ENCODE results near the gene OR6B3. TPM values are rescaled to one million over a fixed set of nuclear protein-coding genes. Genes with fewer than 3 reads are reported as not detected.
"Not testable (repeated sequence)": the region's sequence is repeated elsewhere in the genome, so short reads cannot be mapped to it uniquely, and the experiment has no call there.

OR6B3 gene
- total RNA-seq, 3 donors from 2014 or later = not detected

DNA sequence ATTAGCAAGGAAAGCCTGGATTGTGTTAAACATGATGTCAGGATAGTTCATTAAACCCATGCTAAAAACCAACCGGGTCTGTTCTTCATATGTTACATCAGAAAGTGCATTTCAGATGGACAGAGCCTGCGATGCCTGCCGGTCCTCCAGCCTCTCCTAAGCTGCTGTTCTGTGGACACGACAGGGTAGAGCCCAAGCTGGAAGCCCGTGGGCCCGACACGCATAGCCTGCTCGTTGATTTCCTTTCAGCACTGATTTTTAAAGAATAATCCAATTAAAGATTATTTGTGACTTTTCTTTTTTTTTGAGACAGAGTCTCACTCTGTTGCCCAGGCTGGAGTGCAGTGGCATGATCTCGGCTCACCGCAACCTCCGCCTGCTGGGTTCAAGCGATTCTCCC, 797 bp downstream of the OR6B3 start:
- no peak for TF ChIP-seq CTCF (IDR thresholded peaks at IDR 0.05)
- Histone ChIP-seq H3K36me3 (ENCODE audit: low read depth) (no peaks in the 10 kb centered on the region), H3K9me3 (no peaks in the 10 kb centered on the region), H3K4me1 (ENCODE audit: low read depth) (no peaks in the 10 kb centered on the region), H3K4me3 (no peak overlapping the region)
- ATAC-seq = no peak
- intact Hi-C loops (cut with DNase I, micrococcal nuclease) = no loop called here
- no peak for DNase-seq

GRCh38 chr2:240051697-240052096, 1.6 kb downstream of the OR6B3 start:
- no peak overlapping the region for H3K4me3 ChIP-seq
- intact Hi-C loops (cut with DNase I, micrococcal nuclease) = no loop called here
- TF ChIP-seq CTCF (IDR thresholded peaks at IDR 0.05) = no peak
- no peaks in the 10 kb centered on the region for H3K9me3 ChIP-seq
- no peak for ATAC-seq
- H3K36me3 ChIP-seq (ENCODE audit: low read depth) = no peaks in the 10 kb centered on the region
- no peaks in the 10 kb centered on the region for H3K4me1 ChIP-seq (ENCODE audit: low read depth)
- DNase-seq = no peak

DNA sequence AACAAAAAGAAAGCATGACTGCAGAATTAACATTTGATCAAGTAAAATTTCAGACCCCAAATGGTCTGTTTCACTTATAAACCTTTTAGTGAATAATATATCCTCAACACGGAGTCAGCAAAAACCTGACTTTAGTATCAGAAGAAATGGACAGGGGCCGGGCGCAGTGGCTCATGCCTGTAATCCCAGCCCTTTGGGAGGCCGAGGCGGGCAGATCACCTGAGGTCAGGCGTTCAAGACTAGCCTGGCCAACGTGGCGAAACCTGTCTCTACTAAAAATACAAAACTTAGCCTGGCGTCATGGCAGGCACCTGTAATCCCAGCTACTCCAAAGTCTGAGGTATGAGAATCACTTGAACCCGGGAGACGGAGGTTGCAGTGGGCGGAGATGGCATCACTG, 3.0 kb downstream of the OR6B3 start:
- TF ChIP-seq CTCF (IDR thresholded peaks at IDR 0.05) = no peak
- ATAC-seq = no peak
- intact Hi-C loops (cut with DNase I, micrococcal nuclease) = no loop called here
- H3K36me3 ChIP-seq (ENCODE audit: low read depth) = no peaks in the 10 kb centered on the region
- no peak overlapping the region for H3K4me3 ChIP-seq
- DNase-seq = no peak
- no peaks in the 10 kb centered on the region for H3K9me3 ChIP-seq
- H3K4me1 ChIP-seq (ENCODE audit: low read depth) = no peaks in the 10 kb centered on the region

GRCh38 chr2:240048237-240048636, 5.1 kb downstream of the OR6B3 start:
- no peak for DNase-seq
- Histone ChIP-seq H3K9me3 (no peaks in the 10 kb centered on the region), H3K4me3 (no peak overlapping the region), H3K4me1 (ENCODE audit: low read depth) (no peaks in the 10 kb centered on the region), H3K36me3 (ENCODE audit: low read depth) (no peaks in the 10 kb centered on the region)
- ATAC-seq = no peak
- intact Hi-C loops (cut with DNase I, micrococcal nuclease) = no loop called here
- TF ChIP-seq CTCF (IDR thresholded peaks at IDR 0.05) = no peak

DNA sequence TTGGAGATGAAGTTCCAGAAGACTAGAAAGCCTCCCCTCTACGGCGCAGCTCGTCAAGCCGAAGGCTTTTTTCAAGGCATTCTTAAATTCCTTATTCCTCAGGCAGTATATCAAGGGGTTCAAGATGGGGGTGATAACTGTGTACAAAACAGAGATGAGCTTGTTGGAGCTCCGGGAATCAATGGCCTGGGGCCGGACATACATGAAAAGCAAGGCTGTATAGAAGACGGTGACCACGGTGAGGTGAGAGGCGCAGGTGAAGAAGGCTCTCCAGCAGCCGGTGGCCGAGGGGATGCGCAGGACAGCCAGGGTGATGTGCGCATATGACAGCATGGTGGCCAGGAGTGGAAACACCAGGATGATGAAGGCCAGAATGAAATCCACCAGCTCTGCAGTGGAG, 8.2 kb downstream of the OR6B3 start:
- TF ChIP-seq CTCF (IDR thresholded peaks at IDR 0.05) = no peak
- Histone ChIP-seq H3K36me3 (ENCODE audit: low read depth) (no peaks in the 10 kb centered on the region), H3K4me3 (no peak overlapping the region), H3K9me3 (no peaks in the 10 kb centered on the region), H3K4me1 (ENCODE audit: low read depth) (no peaks in the 10 kb centered on the region)
- DNase-seq = no peak
- no peak for ATAC-seq
- intact Hi-C loops (cut with DNase I, micrococcal nuclease) = no loop called here

DNA sequence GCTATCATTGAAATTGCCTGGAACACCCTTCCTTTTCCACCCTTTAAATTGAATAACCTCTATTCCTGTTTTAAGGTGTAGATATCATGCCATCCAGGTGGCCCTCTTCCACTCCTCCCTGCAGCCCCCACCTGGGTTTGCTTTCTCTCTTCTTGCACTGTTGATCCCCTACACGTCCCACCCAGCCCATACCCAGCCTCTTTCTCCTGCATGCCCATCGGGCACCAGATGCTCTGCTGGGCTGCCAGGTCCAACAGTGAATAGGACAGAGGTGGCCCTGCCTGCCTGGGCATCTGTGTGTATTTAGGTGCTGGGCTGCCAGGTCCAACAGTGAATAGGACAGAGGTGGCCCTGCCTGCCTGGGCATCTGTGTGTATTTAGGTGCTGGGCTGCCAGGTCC, 9.2 kb downstream of the OR6B3 start:
- H3K4me1 ChIP-seq (ENCODE audit: low read depth); H3K36me3 ChIP-seq (ENCODE audit: low read depth); H3K4me3 ChIP-seq; intact Hi-C loops (cut with DNase I, micrococcal nuclease); DNase-seq; ATAC-seq; H3K9me3 ChIP-seq: not testable (repeated sequence)

Measured in mucosa of descending colon (tissue), 3 donors.